Esophagus muscularis mucosa (tissue), 3 donors: ENCODE data around the gene TBX5.
"Not testable (repeated sequence)": the region's sequence is repeated elsewhere in the genome, so short reads cannot be mapped to it uniquely, and the experiment has no call there.

ENCODE experiments used
- POLR2A ChIP-seq: fragments of 450-650 bp; IDR thresholded peaks from one replicate; pipeline ENCODE4 v1.6.1; 2017; ENCODE audit warnings: antibody characterized with exemption, moderate library complexity, mild to moderate bottlenecking, low read depth
- TF ChIP-seq, protein P1 (sequence below), 3 experiments: fragments of 200-600 bp in 2 of 3; fragments of 450-650 bp in 1 of 3; sonication (generic) in 2 of 3; IDR thresholded peaks; one replicate each; pipeline ENCODE4 v1.5.1; 2017 to 2019; ENCODE audit warnings: antibody characterized with exemption in 3 of 3, mild to moderate bottlenecking in 2 of 3, moderate library complexity in 1 of 3

DNA sequence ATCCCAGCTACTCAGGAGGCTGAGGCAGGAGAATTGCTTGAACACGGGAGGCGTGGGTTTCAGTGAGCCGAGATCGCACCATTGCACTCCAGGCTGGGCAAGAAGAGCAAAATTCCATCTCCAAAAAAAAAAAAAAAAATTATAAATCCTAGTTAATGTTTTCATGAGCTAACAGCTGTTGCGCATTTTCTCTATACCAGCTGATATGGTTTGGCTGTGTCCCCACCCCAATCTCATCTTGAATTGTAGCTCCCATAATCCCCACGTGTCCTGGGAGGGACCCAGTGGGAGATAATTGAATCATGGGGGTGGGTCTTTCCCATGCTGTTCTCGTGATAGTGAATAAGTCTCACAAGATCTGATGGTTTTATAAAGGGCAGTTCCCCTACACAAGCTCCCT lies 56.7 kb downstream of the TBX5 start:
- TF ChIP-seq, protein P1, sequence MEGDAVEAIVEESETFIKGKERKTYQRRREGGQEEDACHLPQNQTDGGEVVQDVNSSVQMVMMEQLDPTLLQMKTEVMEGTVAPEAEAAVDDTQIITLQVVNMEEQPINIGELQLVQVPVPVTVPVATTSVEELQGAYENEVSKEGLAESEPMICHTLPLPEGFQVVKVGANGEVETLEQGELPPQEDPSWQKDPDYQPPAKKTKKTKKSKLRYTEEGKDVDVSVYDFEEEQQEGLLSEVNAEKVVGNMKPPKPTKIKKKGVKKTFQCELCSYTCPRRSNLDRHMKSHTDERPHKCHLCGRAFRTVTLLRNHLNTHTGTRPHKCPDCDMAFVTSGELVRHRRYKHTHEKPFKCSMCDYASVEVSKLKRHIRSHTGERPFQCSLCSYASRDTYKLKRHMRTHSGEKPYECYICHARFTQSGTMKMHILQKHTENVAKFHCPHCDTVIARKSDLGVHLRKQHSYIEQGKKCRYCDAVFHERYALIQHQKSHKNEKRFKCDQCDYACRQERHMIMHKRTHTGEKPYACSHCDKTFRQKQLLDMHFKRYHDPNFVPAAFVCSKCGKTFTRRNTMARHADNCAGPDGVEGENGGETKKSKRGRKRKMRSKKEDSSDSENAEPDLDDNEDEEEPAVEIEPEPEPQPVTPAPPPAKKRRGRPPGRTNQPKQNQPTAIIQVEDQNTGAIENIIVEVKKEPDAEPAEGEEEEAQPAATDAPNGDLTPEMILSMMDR (IDR thresholded peaks at IDR 0.05), result not testable (repeated sequence)
- TF ChIP-seq POLR2A, result not testable (repeated sequence)
